ENCODE measurements around the gene FHIT. TPM values are rescaled to one million over a fixed set of nuclear protein-coding genes. Genes with fewer than 3 reads are reported as not detected.

FHIT gene
- total RNA-seq, 4 donors from 2014 or later, result 4.4 to 10.6 (median 8.4) TPM

GRCh38 chr3:60393946-60394345, 857.3 kb downstream of the FHIT start:
- no peak for TF ChIP-seq CTCF (IDR thresholded peaks at IDR 0.05; ENCODE audit: low read depth)

GRCh38 chr3:60392501-60392900, 858.8 kb downstream of the FHIT start:
- no peak for TF ChIP-seq CTCF (IDR thresholded peaks at IDR 0.05; ENCODE audit: low read depth)

GRCh38 chr3:60391292-60391691, 860.0 kb downstream of the FHIT start:
- no peak for TF ChIP-seq CTCF (IDR thresholded peaks at IDR 0.05; ENCODE audit: low read depth)

DNA sequence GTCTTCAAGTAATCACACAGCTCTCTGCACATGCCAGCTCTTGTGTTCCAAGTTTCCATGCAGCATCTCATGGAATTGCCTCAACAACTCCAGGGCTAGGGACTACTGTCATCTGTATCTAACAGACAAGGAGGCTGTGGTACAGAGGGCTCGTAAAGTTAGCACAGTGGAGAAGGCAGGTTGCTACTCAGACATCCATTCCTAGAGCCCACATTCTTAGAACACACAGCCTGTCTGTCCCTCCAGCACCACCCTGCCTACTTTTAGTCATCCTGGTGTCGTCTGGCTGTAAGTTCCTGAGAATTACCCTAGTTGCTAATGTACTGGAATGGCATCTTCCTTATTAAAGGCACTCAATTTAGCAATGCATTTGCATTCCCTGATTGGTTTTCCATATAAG, 862.5 kb downstream of the FHIT start:
- TF ChIP-seq CTCF (IDR thresholded peaks at IDR 0.05; ENCODE audit: low read depth), result no peak

DNA sequence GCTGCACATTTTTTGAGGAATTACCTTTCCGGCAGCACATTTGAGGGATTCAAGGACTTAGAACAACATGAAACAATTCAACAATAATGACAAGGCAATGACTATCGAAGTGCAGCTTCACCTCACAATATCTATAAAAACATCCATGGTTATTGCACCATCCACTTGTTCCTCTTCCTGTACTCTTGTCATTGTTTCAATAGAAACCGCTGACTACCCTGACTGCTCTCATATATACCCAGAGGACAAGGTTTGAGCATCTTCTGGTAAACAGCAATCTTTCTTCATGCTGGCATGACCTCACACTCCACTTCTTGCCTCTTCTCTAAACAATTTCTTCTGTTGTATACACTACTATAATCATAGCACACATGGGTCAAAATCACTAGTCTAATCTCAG, 864.9 kb downstream of the FHIT start:
- no peak for TF ChIP-seq CTCF (IDR thresholded peaks at IDR 0.05; ENCODE audit: low read depth)

- no peak for TF ChIP-seq CTCF (IDR thresholded peaks at IDR 0.05; ENCODE audit: low read depth)
Observed at GRCh38 chr3:60384341-60384740, 866.9 kb downstream of the FHIT start.

DNA sequence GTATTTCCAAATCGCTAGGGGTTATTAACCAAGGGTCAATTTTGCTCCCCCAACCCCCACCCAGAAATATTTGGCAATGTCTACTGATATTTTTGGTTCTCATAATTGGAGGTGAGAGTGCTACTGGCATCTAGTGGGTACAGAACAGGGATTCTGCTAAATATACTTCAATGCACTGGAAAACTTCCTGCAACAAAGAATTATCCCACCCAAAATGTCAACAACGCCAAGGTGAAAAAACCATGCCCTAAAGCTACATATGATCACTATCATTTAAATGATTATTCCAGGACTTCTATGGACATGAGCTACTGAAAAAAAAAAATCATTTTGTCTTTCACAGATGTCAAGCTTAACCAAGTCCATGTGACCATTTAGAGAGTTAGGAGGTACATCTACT, 867.9 kb downstream of the FHIT start:
- no peak for TF ChIP-seq CTCF (IDR thresholded peaks at IDR 0.05; ENCODE audit: low read depth)

All from subcutaneous adipose tissue (tissue), 4 donors.